Bronchial epithelial cell (primary cell): ENCODE results near the gene CLDN17. TPM values are rescaled to one million over a fixed set of nuclear protein-coding genes. Genes with fewer than 3 reads are reported as not detected.

ENCODE experiments used
- DNase-seq: peaks from one replicate; pipeline ENCODE4 v3.0.0-alpha.2; 2010; ENCODE audit warnings: low read depth
- FAIRE-seq: peaks from 2 replicates; lab custom pipeline; 2011; peaks lifted over from hg19 to GRCh38; lab: Jason Lieb, UNC
- H3K27me3 ChIP-seq: 2 replicates; pipeline ENCODE4 v1.5.1; 2011; ENCODE audit warnings: low read length; ENCODE audit not compliant: control insufficient read depth, insufficient read depth
- H3K36me3 ChIP-seq: 2 replicates; pipeline ENCODE4 v1.5.1; 2011; ENCODE audit warnings: low read length; ENCODE audit not compliant: control insufficient read depth, insufficient read depth
- H3K4me3 ChIP-seq: 2 replicates; pipeline ENCODE4 v1.5.1; 2011; ENCODE audit warnings: mild to moderate bottlenecking, low read depth, low read length, control low read depth
- total RNA-seq: library from RNA; depleted of rRNA; stranded (reverse); fragments of >200 nt; gene quantifications from 2 replicates; pipeline ENCODE4 v1.2.1, GENCODE V29; 2014
- TF ChIP-seq, protein P1 (sequence below): IDR thresholded peaks from 2 replicates; pipeline ENCODE4 v1.5.1; 2011; ENCODE audit warnings: mild to moderate bottlenecking, moderate library complexity, low read length, control low read depth, inconsistent platforms; ENCODE audit not compliant: insufficient read depth, severe bottlenecking

Gene CLDN17
- total RNA-seq, 1 donor from 2014 or later, result not detected

DNA sequence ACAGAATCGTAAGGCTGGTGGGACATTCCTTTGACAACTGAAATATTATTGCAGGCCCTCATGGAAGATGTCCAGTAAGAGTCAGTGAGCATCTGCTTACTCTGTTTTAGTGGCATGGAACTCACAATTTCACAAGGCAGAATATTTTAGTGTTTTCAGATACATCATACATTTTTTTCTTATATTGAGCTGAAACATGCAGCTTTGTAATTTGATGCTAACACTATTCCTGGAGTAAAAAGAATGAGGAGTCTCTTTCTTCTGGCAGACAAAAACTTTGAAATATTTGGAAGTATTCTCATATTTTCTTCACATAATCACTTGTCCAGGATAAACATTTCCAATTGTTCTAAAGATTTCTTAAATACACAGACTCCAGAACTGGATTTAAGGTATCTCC, 17.7 kb downstream of the CLDN17 start:
- no peaks in the 10 kb centered on the region for H3K36me3 ChIP-seq
- H3K27me3 ChIP-seq, result no peaks in the 10 kb centered on the region
- DNase-seq, result no peak
- H3K4me3 ChIP-seq, result no peak overlapping the region
- TF ChIP-seq, protein P1, sequence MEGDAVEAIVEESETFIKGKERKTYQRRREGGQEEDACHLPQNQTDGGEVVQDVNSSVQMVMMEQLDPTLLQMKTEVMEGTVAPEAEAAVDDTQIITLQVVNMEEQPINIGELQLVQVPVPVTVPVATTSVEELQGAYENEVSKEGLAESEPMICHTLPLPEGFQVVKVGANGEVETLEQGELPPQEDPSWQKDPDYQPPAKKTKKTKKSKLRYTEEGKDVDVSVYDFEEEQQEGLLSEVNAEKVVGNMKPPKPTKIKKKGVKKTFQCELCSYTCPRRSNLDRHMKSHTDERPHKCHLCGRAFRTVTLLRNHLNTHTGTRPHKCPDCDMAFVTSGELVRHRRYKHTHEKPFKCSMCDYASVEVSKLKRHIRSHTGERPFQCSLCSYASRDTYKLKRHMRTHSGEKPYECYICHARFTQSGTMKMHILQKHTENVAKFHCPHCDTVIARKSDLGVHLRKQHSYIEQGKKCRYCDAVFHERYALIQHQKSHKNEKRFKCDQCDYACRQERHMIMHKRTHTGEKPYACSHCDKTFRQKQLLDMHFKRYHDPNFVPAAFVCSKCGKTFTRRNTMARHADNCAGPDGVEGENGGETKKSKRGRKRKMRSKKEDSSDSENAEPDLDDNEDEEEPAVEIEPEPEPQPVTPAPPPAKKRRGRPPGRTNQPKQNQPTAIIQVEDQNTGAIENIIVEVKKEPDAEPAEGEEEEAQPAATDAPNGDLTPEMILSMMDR, result no peak
- FAIRE-seq, result no peak

DNA sequence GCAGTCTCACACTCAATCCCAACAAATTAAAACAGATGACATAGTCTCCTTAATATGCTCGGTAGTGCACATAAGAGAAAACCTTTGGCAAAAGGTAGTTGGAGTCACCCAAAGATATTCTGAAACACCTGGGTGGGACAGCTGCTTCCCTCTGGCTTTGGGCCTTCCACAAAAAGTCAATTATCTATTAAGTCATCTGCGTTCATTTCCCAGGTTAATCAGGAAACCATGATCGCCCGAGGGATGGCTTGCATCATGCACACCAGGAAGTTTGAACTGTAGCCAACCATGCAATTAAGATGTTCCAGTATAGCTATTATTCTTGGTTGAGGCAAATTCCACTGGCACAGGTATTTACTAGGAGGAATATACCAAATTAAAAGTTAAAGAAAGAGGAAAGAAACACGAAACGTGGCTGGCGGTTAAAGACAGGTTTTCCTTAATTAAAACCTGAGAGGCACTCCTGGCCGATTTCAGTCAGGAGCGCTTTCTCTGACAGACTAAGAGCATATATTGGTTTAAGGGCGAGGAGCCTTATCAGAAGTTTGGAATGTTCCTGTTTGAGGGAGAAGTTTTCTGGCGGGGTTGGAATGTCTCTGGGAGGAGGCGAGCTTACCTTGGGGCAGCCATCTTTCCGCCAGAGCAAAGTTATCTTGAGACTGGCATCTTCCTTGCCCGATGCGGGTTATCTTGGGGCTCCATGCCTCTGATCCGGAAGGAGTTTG, 19.9 kb downstream of the CLDN17 start:
- peak; percentile 93 for DNase-seq

DNA sequence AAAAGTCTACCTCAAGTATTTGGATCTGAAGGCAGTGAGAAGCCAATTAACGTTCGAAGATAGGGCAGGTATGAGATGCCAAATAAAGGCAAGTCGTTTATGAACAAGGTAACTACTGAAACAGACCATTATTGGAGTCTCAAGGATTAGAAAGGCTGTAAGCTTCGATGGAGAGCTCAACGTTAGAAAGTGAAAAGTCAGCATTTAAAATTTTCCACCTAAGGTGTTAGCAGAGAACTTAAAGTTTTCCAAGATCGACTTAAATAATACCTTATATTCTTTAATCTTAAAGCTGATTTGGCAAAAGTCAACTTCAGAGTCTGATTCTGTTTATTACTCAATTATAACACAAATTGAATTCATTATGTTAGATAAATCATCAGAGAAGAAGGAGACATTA, 28.1 kb downstream of the CLDN17 start:
- DNase-seq (no peak), FAIRE-seq (no peak)
- Histone ChIP-seq H3K4me3 (no peak overlapping the region), H3K36me3 (no peaks in the 10 kb centered on the region), H3K27me3 (no peaks in the 10 kb centered on the region)
- TF ChIP-seq, protein P1, result no peak

More for the DNA sequence above, 19.9 kb downstream of the CLDN17 start:
- FAIRE-seq, result no peak
- Histone ChIP-seq H3K27me3 (no peaks in the 10 kb centered on the region), H3K36me3 (no peaks in the 10 kb centered on the region), H3K4me3 (no peak overlapping the region)
- TF ChIP-seq, protein P1, result no peak

DNA sequence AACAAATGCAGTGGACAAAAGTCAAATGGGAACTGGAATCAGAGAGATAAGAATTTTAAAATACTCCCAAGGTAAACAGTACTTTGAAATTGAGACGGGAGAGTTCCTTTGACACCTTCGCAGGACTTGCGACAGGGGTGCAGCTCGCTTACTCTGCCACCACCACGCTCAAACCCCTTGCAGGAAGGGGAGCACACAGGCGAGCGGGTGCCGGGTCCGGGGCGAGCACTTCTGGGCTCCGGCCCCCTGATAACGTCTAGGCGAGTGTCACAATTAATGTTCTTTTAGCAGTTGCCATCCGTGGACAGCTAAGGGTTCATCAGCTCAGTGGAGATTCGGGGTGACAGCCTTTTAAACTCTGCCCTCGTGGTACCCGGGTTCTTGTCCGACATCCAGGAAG, 37.4 kb downstream of the CLDN17 start:
- TF ChIP-seq, protein P1, result no peak
- H3K27me3 ChIP-seq, result no peaks in the 10 kb centered on the region
- H3K4me3 ChIP-seq, result no peak overlapping the region
- H3K36me3 ChIP-seq, result no peaks in the 10 kb centered on the region
- FAIRE-seq (no peak), DNase-seq (no peak)

DNA sequence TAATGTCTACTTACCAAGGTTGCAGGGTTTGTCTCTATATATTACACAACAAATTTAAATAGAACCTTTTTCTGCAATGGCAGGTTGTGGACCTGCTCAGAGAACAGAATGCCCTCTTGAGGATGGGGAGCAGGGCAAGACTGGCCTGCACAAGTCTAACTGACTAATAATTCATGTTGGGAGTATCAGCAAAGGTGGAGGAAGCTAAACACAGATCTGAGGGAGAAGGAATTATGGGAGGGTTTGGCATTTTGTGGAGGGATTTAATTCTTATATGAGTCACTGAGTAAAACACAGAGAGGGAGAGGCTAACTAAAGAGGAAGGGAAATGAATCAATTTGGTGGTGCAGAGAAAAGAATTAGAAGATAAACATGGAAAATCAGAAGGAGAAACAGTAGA, 40.0 kb downstream of the CLDN17 start:
- FAIRE-seq (no peak), DNase-seq (peak; percentile 94)
- Histone ChIP-seq H3K27me3 (no peaks in the 10 kb centered on the region), H3K36me3 (no peaks in the 10 kb centered on the region), H3K4me3 (no peak overlapping the region)
- TF ChIP-seq, protein P1, result peak; percentile 4

DNA sequence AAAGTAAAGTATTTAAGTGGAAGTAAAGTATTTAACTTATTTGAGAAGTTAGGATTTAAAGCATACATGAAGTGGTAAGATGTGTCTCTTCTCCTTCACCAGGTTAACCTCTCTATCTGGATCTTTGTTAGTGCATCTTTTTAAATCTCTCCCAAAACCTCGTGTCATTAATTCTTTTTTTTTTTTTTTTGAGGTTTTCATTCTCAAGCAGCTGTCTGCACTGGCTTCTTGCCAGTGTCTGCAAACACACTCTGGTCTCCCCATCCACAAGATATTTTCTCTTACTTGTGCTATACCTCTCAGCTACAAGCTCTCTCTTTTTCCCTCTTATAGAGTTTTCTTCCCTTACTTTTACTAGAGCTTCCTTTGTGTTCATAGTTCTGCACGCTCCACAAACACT, 49.0 kb downstream of the CLDN17 start:
- FAIRE-seq (no peak), DNase-seq (no peak)
- Histone ChIP-seq H3K4me3 (no peak overlapping the region), H3K36me3 (no peaks in the 10 kb centered on the region), H3K27me3 (no peaks in the 10 kb centered on the region)
- TF ChIP-seq, protein P1, result no peak
